ENCODE results near the gene RSRP1. TPM values are rescaled to one million over a fixed set of nuclear protein-coding genes. Genes with fewer than 3 reads are reported as not detected.

The RSRP1 gene
- total RNA-seq, 2 donors from 2014 or later, result 23.5 to 27.7 TPM

GRCh38 chr1:25255706-25256577 lies 8.7 kb upstream of the RSRP1 start:
- Histone ChIP-seq H3K9me3 (no peaks in the 10 kb centered on the region), H3K27ac (no peak overlapping the region), H3K4me1 (no peaks in the 10 kb centered on the region), H3K36me3 (no peaks in the 10 kb centered on the region), H3K27me3 (no peaks in the 10 kb centered on the region), H3K4me3 (no peak overlapping the region)
- TF ChIP-seq CTCF (IDR thresholded peaks at IDR 0.05), result no peak
- DNase-seq (ENCODE audit: low spot score), result no peak

- H3K27ac ChIP-seq, result no peak overlapping the region
- DNase-seq (ENCODE audit: low spot score), result no peak
- no peak for TF ChIP-seq CTCF (IDR thresholded peaks at IDR 0.05)
Measured at GRCh38 chr1:25253911-25254310, 6.7 kb upstream of the RSRP1 start.

GRCh38 chr1:25247829-25248754 lies 838 bp upstream of the RSRP1 start:
- H3K9me3 ChIP-seq, result no peaks in the 10 kb centered on the region
- H3K4me1 ChIP-seq, result peaks cover 6 to 24% of the 10 kb centered on the region in 2 donors
- peaks cover 30% of the 10 kb centered on the region for H3K36me3 ChIP-seq
- DNase-seq (ENCODE audit: low spot score), result no peak
- peak overlapping the region; percentile 82 to 95 for H3K4me3 ChIP-seq
- no peaks in the 10 kb centered on the region for H3K27me3 ChIP-seq
- peak overlapping the region; percentile 99 to 100 for H3K27ac ChIP-seq
- peak in 1 of 2 donors; percentile 12 for TF ChIP-seq CTCF (IDR thresholded peaks at IDR 0.05)

More at GRCh38 chr1:25253911-25254310, 6.7 kb upstream of the RSRP1 start:
- H3K27me3 ChIP-seq, result no peaks in the 10 kb centered on the region
- H3K9me3 ChIP-seq, result no peaks in the 10 kb centered on the region
- no peak overlapping the region for H3K4me3 ChIP-seq
- no peaks in the 10 kb centered on the region for H3K36me3 ChIP-seq
- no peaks in the 10 kb centered on the region for H3K4me1 ChIP-seq

GRCh38 chr1:25246600-25247023 lies 642 bp downstream of the RSRP1 start:
- Histone ChIP-seq H3K4me3 (peak overlapping the region; percentile 82 to 95), H3K36me3 (peaks cover 45% of the 10 kb centered on the region), H3K27me3 (no peaks in the 10 kb centered on the region), H3K27ac (peak overlapping the region; percentile 99 to 100), H3K9me3 (no peaks in the 10 kb centered on the region), H3K4me1 (peaks cover 6 to 24% of the 10 kb centered on the region in 2 donors)
- DNase-seq (ENCODE audit: low spot score), result no peak
- no peak for TF ChIP-seq CTCF (IDR thresholded peaks at IDR 0.05)

GRCh38 chr1:25245809-25246599 lies 1.2 kb downstream of the RSRP1 start:
- peak overlapping the region; percentile 99 to 100 for H3K27ac ChIP-seq
- TF ChIP-seq CTCF (IDR thresholded peaks at IDR 0.05), result no peak
- H3K9me3 ChIP-seq, result no peaks in the 10 kb centered on the region
- H3K4me1 ChIP-seq, result peaks cover 6 to 29% of the 10 kb centered on the region in 2 donors
- H3K4me3 ChIP-seq, result peak overlapping the region; percentile 82 to 95
- H3K27me3 ChIP-seq, result no peaks in the 10 kb centered on the region
- no peak for DNase-seq (ENCODE audit: low spot score)
- peaks cover 51% of the 10 kb centered on the region for H3K36me3 ChIP-seq
